Measurements from ENCODE around the gene DUXA. TPM values are rescaled to one million over a fixed set of nuclear protein-coding genes. Genes with fewer than 3 reads are reported as not detected.

The DUXA gene
- total and polyA plus RNA-seq, 2 donors (not counting 3 experiments of a cell fraction or from before 2014, with no cell fraction given), result not detected

DNA sequence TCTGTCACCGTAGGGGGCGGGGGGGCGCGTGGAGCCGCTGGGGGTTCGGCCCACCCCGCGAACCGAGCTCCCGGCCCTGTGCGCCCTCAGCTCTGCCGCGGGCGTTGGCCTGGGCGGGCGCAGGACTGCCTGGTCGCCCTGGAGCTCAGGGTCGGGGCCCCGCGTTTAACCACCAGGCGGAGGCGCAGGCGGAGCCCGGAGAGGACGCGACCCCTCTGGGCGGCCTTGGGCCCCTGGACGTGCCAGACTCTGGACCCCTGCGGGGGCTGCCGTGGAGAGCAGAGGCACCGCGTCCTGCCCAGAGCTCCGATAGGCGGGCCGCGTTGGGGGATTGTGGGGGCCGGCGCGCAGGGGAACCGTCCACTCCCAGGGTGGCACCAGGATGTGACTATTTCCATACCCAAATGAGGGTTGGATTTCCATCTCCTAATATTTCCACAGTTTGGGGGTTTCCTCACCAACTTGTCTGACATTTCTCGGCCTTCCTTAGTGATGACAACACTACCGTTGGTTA, 60.5 kb downstream of the DUXA start:
- Histone ChIP-seq H3K36me3 (ENCODE audit: control insufficient read depth in 2 of 2, extremely low read depth in 1 of 2, insufficient read depth in 2 of 2, low read length in 2 of 2) (no peaks in the 10 kb centered on the region), H3K4me3 (replicated peaks in 1 of 3; ENCODE audit: insufficient read depth in 1 of 3, low read depth in 1 of 3, low read length in 3 of 3) (no peak overlapping the region), H2AFZ (ENCODE audit: low read depth, low read length) (no peak overlapping the region), H3K9me3 (replicated peaks; ENCODE audit: control insufficient read depth, insufficient read depth, low read length) (peaks cover 7% of the 10 kb centered on the region), H3K27me3 (ENCODE audit: control insufficient read depth in 2 of 2, insufficient read depth in 2 of 2, low read length in 2 of 2) (no peaks in the 10 kb centered on the region), H3K4me1 (ENCODE audit: control insufficient read depth, extremely low read depth, insufficient read depth, low read length) (no peaks in the 10 kb centered on the region), H3K9me1 (replicated peaks; ENCODE audit: control insufficient read depth, extremely low read depth, insufficient read depth, low read length) (no peaks in the 10 kb centered on the region), H3K79me2 (ENCODE audit: control insufficient read depth, insufficient read depth, low read length) (no peaks in the 10 kb centered on the region), H3K4me2 (ENCODE audit: insufficient read depth, low read length) (no peak overlapping the region), H3K27ac (ENCODE audit: insufficient read depth, low read depth, low read length) (no peak overlapping the region), H4K20me1 (replicated peaks; ENCODE audit: control insufficient read depth, extremely low read depth, insufficient read depth, low read length) (no peaks in the 10 kb centered on the region), H3K9ac (replicated peaks; ENCODE audit: extremely low read depth, insufficient read depth, low read length) (no peak overlapping the region)
- ChIA-PET CTCF (no interaction called here), POLR2A (no interaction called here)
- intact Hi-C loops (cut with micrococcal nuclease), result no loop called here
- FAIRE-seq (no peak), DNase-seq (ENCODE audit: low read depth, low spot score) (no peak)
- no TSS peak for BruUV-seq (replicated peaks)
- dilution Hi-C loops (cut with MboI; ENCODE audit: extremely low pct_ligation_motif_present, low sequenced_read_pairs), result no loop called here
- no peak for TF ChIP-seq POLR2A (IDR thresholded peaks at IDR 0.05; ENCODE audit: low read depth, low read length)
- no peak for TF ChIP-seq EZH2 (IDR thresholded peaks at IDR 0.05; ENCODE audit: borderline replicate concordance, low read depth, low read length, severe bottlenecking)
- no peak for TF ChIP-seq POLR2AphosphoS5 (IDR thresholded peaks at IDR 0.05; ENCODE audit: insufficient read depth, low read depth, low read length)
- TF ChIP-seq MYC (IDR thresholded peaks at IDR 0.05; ENCODE audit: low read depth, low read length), result no peak
- TF ChIP-seq JUN (IDR thresholded peaks at IDR 0.05; ENCODE audit: borderline replicate concordance, insufficient read depth, insufficient read length, low read depth), result no peak
- TF ChIP-seq, protein P1, sequence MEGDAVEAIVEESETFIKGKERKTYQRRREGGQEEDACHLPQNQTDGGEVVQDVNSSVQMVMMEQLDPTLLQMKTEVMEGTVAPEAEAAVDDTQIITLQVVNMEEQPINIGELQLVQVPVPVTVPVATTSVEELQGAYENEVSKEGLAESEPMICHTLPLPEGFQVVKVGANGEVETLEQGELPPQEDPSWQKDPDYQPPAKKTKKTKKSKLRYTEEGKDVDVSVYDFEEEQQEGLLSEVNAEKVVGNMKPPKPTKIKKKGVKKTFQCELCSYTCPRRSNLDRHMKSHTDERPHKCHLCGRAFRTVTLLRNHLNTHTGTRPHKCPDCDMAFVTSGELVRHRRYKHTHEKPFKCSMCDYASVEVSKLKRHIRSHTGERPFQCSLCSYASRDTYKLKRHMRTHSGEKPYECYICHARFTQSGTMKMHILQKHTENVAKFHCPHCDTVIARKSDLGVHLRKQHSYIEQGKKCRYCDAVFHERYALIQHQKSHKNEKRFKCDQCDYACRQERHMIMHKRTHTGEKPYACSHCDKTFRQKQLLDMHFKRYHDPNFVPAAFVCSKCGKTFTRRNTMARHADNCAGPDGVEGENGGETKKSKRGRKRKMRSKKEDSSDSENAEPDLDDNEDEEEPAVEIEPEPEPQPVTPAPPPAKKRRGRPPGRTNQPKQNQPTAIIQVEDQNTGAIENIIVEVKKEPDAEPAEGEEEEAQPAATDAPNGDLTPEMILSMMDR (IDR thresholded peaks at IDR 0.05; ENCODE audit: extremely low read depth in 1 of 2, insufficient read depth in 1 of 2, low read depth in 1 of 2, low read length in 2 of 2), result no peak
- TF ChIP-seq GATA2 (IDR thresholded peaks at IDR 0.05; ENCODE audit: insufficient read depth, insufficient read length, low read depth, low read length), result no peak
- TF ChIP-seq, protein P2, sequence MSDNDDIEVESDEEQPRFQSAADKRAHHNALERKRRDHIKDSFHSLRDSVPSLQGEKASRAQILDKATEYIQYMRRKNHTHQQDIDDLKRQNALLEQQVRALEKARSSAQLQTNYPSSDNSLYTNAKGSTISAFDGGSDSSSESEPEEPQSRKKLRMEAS (IDR thresholded peaks at IDR 0.05; ENCODE audit: insufficient read depth, insufficient read length), result no peak
- TF ChIP-seq FOS (IDR thresholded peaks at IDR 0.05; ENCODE audit: borderline replicate concordance, insufficient read depth, low read length), result no peak
